Neuron (in vitro differentiated cells): ENCODE results near the gene ULK1.

Experiments used
- H2AFZ ChIP-seq: one replicate; pipeline ENCODE4 v1.6.1; 2013; ENCODE audit warnings: low read depth, mild to moderate bottlenecking, inconsistent platforms, low read length, moderate library complexity
- H3K27me3 ChIP-seq: one replicate; pipeline ENCODE4 v1.6.1; 2013; ENCODE audit warnings: low read length; ENCODE audit not compliant: insufficient read depth
- H3K36me3 ChIP-seq: one replicate; pipeline ENCODE4 v1.6.1; 2013; ENCODE audit warnings: low read length; ENCODE audit not compliant: insufficient read depth
- H3K4me1 ChIP-seq: one replicate; pipeline ENCODE4 v1.6.1; 2013; ENCODE audit warnings: low read length; ENCODE audit not compliant: insufficient read depth
- H3K4me3 ChIP-seq: 2 replicates; pipeline ENCODE4 v1.5.1; 2013; ENCODE audit warnings: mild to moderate bottlenecking, low read length, moderate library complexity
- H3K9me3 ChIP-seq: one replicate; pipeline ENCODE4 v1.6.1; 2013; ENCODE audit warnings: low read length

The ULK1 gene

GRCh38 chr12:131929581-131930456 lies 35.4 kb downstream of the ULK1 start:
- Histone ChIP-seq H3K9me3 (no peaks in the 10 kb centered on the region), H3K4me3 (peak overlapping the region; percentile 78), H3K36me3 (peaks cover 37% of the 10 kb centered on the region), H3K4me1 (peaks cover 6% of the 10 kb centered on the region), H3K27me3 (no peaks in the 10 kb centered on the region), H2AFZ (peak overlapping the region; percentile 80)

GRCh38 chr12:131930510-131930909 lies 36.1 kb downstream of the ULK1 start:
- H3K4me3 ChIP-seq, result peak overlapping the region; percentile 78
- H3K9me3 ChIP-seq, result no peaks in the 10 kb centered on the region
- no peak overlapping the region for H2AFZ ChIP-seq
- peaks cover 42% of the 10 kb centered on the region for H3K36me3 ChIP-seq
- no peaks in the 10 kb centered on the region for H3K27me3 ChIP-seq
- H3K4me1 ChIP-seq, result peaks cover 6% of the 10 kb centered on the region

GRCh38 chr12:131933387-131933786 lies 39.0 kb downstream of the ULK1 start:
- Histone ChIP-seq H3K36me3 (peaks cover 50% of the 10 kb centered on the region), H2AFZ (no peak overlapping the region), H3K9me3 (no peaks in the 10 kb centered on the region), H3K4me3 (no peak overlapping the region), H3K27me3 (no peaks in the 10 kb centered on the region), H3K4me1 (peaks cover 6% of the 10 kb centered on the region)

- Histone ChIP-seq H3K36me3 (peaks cover 56% of the 10 kb centered on the region), H3K4me1 (peaks cover 6% of the 10 kb centered on the region), H3K4me3 (no peak overlapping the region), H3K27me3 (no peaks in the 10 kb centered on the region), H3K9me3 (no peaks in the 10 kb centered on the region), H2AFZ (no peak overlapping the region)
These were observed 40.1 kb downstream of the ULK1 start for GRCh38 chr12:131934535-131934934.

GRCh38 chr12:131938082-131938481 lies 43.7 kb downstream of the ULK1 start:
- H3K4me1 ChIP-seq, result no peaks in the 10 kb centered on the region
- H2AFZ ChIP-seq, result no peak overlapping the region
- no peaks in the 10 kb centered on the region for H3K9me3 ChIP-seq
- peaks cover 56% of the 10 kb centered on the region for H3K36me3 ChIP-seq
- H3K27me3 ChIP-seq, result no peaks in the 10 kb centered on the region
- no peak overlapping the region for H3K4me3 ChIP-seq

GRCh38 chr12:131939007-131939406 lies 44.6 kb downstream of the ULK1 start:
- Histone ChIP-seq H2AFZ (no peak overlapping the region), H3K27me3 (no peaks in the 10 kb centered on the region), H3K4me1 (no peaks in the 10 kb centered on the region), H3K9me3 (peaks cover 2% of the 10 kb centered on the region), H3K4me3 (no peak overlapping the region), H3K36me3 (peaks cover 56% of the 10 kb centered on the region)

- Histone ChIP-seq H3K4me1 (no peaks in the 10 kb centered on the region), H3K4me3 (no peak overlapping the region), H3K9me3 (peaks cover 7% of the 10 kb centered on the region), H3K27me3 (no peaks in the 10 kb centered on the region), H3K36me3 (peaks cover 52% of the 10 kb centered on the region), H2AFZ (no peak overlapping the region)
These were observed 45.7 kb downstream of the ULK1 start for GRCh38 chr12:131940141-131940547.

- peaks cover 50% of the 10 kb centered on the region for H3K36me3 ChIP-seq
- H3K27me3 ChIP-seq, result no peaks in the 10 kb centered on the region
- H2AFZ ChIP-seq, result no peak overlapping the region
- H3K4me1 ChIP-seq, result no peaks in the 10 kb centered on the region
- peaks cover 7% of the 10 kb centered on the region for H3K9me3 ChIP-seq
- no peak overlapping the region for H3K4me3 ChIP-seq
These were observed 46.9 kb downstream of the ULK1 start for GRCh38 chr12:131941116-131941986.

- no peaks in the 10 kb centered on the region for H3K4me1 ChIP-seq
- H3K4me3 ChIP-seq, result no peak overlapping the region
- no peak overlapping the region for H2AFZ ChIP-seq
- H3K36me3 ChIP-seq, result peaks cover 48% of the 10 kb centered on the region
- peaks cover 7% of the 10 kb centered on the region for H3K9me3 ChIP-seq
- H3K27me3 ChIP-seq, result no peaks in the 10 kb centered on the region
These were observed 47.5 kb downstream of the ULK1 start for GRCh38 chr12:131941987-131942341.

- H2AFZ ChIP-seq, result no peak overlapping the region
- H3K36me3 ChIP-seq, result peaks cover 48% of the 10 kb centered on the region
- no peaks in the 10 kb centered on the region for H3K27me3 ChIP-seq
These were observed 48.2 kb downstream of the ULK1 start for GRCh38 chr12:131942671-131943070.

GRCh38 chr12:131943389-131943788 lies 49.0 kb downstream of the ULK1 start:
- H3K4me1 ChIP-seq, result no peaks in the 10 kb centered on the region
- no peak overlapping the region for H2AFZ ChIP-seq
- H3K9me3 ChIP-seq, result peaks cover 7% of the 10 kb centered on the region
- H3K36me3 ChIP-seq, result peaks cover 42% of the 10 kb centered on the region
- no peaks in the 10 kb centered on the region for H3K27me3 ChIP-seq
- no peak overlapping the region for H3K4me3 ChIP-seq

More at GRCh38 chr12:131942671-131943070, 48.2 kb downstream of the ULK1 start:
- Histone ChIP-seq H3K4me3 (no peak overlapping the region), H3K4me1 (no peaks in the 10 kb centered on the region), H3K9me3 (peaks cover 7% of the 10 kb centered on the region)

GRCh38 chr12:131943876-131944275 lies 49.5 kb downstream of the ULK1 start:
- Histone ChIP-seq H2AFZ (no peak overlapping the region), H3K27me3 (no peaks in the 10 kb centered on the region), H3K4me1 (no peaks in the 10 kb centered on the region), H3K4me3 (no peak overlapping the region), H3K9me3 (peaks cover 7% of the 10 kb centered on the region), H3K36me3 (peaks cover 41% of the 10 kb centered on the region)

- no peak overlapping the region for H2AFZ ChIP-seq
- H3K36me3 ChIP-seq, result peaks cover 37% of the 10 kb centered on the region
- H3K4me1 ChIP-seq, result no peaks in the 10 kb centered on the region
- H3K9me3 ChIP-seq, result peaks cover 7% of the 10 kb centered on the region
- no peaks in the 10 kb centered on the region for H3K27me3 ChIP-seq
- no peak overlapping the region for H3K4me3 ChIP-seq
These were observed 50.3 kb downstream of the ULK1 start for GRCh38 chr12:131944601-131945251.
